Colon (tissue), 2 donors: ENCODE data around the gene FHIT.

Experiments used
- FAIRE-seq: peaks from 2 replicates; lab custom pipeline; 2012; peaks lifted over from hg19 to GRCh38; lab: Jason Lieb, UNC
- donor health status: control.
- donor health status: control.

The FHIT gene

GRCh38 chr3:59764171-59764570 lies 1487.1 kb downstream of the FHIT start:
- FAIRE-seq = no peak

GRCh38 chr3:59762941-59763340 lies 1488.3 kb downstream of the FHIT start:
- FAIRE-seq = no peak

- no peak for FAIRE-seq
Observed at GRCh38 chr3:59759298-59760031, 1491.8 kb downstream of the FHIT start.

- FAIRE-seq = no peak
Observed at GRCh38 chr3:59758672-59759071, 1492.6 kb downstream of the FHIT start.

- no peak for FAIRE-seq
Observed at GRCh38 chr3:59756934-59757333, 1494.3 kb downstream of the FHIT start.

GRCh38 chr3:59754456-59755129 lies 1496.7 kb downstream of the FHIT start:
- FAIRE-seq = no peak

- no peak for FAIRE-seq
Observed at GRCh38 chr3:59753808-59754450, 1497.3 kb downstream of the FHIT start.

- FAIRE-seq = no peak
Observed at GRCh38 chr3:59752925-59753324, 1498.3 kb downstream of the FHIT start.

GRCh38 chr3:59751606-59752005 lies 1499.6 kb downstream of the FHIT start:
- FAIRE-seq = no peak

- FAIRE-seq = no peak
Observed at GRCh38 chr3:59750391-59750790, 1500.9 kb downstream of the FHIT start.

- no peak for FAIRE-seq
Observed at GRCh38 chr3:59749291-59749690, 1502.0 kb downstream of the FHIT start.

GRCh38 chr3:59746585-59746984 lies 1504.7 kb downstream of the FHIT start:
- FAIRE-seq = no peak

- FAIRE-seq = no peak
Observed at GRCh38 chr3:59737241-59737640, 1514.0 kb downstream of the FHIT start.

- FAIRE-seq = no peak
Observed at GRCh38 chr3:59734061-59734460, 1517.2 kb downstream of the FHIT start.

GRCh38 chr3:59733041-59733809 lies 1518.0 kb downstream of the FHIT start:
- no peak for FAIRE-seq

GRCh38 chr3:59731943-59732342 lies 1519.3 kb downstream of the FHIT start:
- FAIRE-seq = no peak

GRCh38 chr3:59730591-59730990 lies 1520.7 kb downstream of the FHIT start:
- no peak for FAIRE-seq

- FAIRE-seq = no peak
Observed at GRCh38 chr3:59728587-59728908, 1522.7 kb downstream of the FHIT start.

- FAIRE-seq = no peak
Observed at GRCh38 chr3:59727902-59728586, 1523.2 kb downstream of the FHIT start.

GRCh38 chr3:59726279-59726678 lies 1525.0 kb downstream of the FHIT start:
- FAIRE-seq = no peak

GRCh38 chr3:59717679-59718205 lies 1533.5 kb downstream of the FHIT start:
- no peak for FAIRE-seq

GRCh38 chr3:59714066-59714465 lies 1537.2 kb downstream of the FHIT start:
- no peak for FAIRE-seq
